ENCODE measurements around the gene IFNL4. TPM values are rescaled to one million over a fixed set of nuclear protein-coding genes. Genes with fewer than 3 reads are reported as not detected.

IFNL4 gene
- total RNA-seq, result not detected

DNA sequence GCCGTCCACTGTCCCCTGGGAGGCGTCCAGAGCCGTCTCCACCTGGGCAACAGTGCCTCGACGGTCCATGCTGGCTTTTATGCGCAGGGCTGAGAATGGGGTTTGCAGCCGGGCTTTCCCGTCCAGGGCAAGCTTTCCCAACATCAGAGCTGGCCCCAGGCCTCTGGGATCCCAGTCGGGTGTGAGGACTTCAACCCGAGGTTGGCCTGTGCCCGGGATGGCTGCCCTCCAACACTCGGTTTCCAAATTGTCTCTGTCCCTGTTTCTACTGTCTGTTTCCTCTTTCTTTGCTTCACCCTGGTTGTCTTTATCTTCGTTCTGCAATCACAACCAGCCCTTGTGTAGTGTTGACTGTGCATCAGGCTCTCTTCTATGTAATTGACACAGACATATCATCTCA lies at the start of gene IFNL4:
TSS of gene IFNL4 (minus strand) at position 51 of the 400 bp plus-strand sequence.
- H3K9me3 ChIP-seq, result no peaks in the 10 kb centered on the region
- H3K36me3 ChIP-seq, result no peaks in the 10 kb centered on the region
- peaks cover 0 to 15% (median 6%) of the 10 kb centered on the region in 3 donors for H3K4me1 ChIP-seq
- WGBS, 2 donors (ENCODE audit: low coverage in 1 of 2), result 44% methylated on average over 7 of the region's 13 CpGs; no CpG with 5 or more reads in 1 of the 2 donors
- peaks cover 62% of the 10 kb centered on the region for H3K27me3 ChIP-seq
- no peak for TF ChIP-seq EP300 (IDR thresholded peaks at IDR 0.05)
- TF ChIP-seq, protein P1, sequence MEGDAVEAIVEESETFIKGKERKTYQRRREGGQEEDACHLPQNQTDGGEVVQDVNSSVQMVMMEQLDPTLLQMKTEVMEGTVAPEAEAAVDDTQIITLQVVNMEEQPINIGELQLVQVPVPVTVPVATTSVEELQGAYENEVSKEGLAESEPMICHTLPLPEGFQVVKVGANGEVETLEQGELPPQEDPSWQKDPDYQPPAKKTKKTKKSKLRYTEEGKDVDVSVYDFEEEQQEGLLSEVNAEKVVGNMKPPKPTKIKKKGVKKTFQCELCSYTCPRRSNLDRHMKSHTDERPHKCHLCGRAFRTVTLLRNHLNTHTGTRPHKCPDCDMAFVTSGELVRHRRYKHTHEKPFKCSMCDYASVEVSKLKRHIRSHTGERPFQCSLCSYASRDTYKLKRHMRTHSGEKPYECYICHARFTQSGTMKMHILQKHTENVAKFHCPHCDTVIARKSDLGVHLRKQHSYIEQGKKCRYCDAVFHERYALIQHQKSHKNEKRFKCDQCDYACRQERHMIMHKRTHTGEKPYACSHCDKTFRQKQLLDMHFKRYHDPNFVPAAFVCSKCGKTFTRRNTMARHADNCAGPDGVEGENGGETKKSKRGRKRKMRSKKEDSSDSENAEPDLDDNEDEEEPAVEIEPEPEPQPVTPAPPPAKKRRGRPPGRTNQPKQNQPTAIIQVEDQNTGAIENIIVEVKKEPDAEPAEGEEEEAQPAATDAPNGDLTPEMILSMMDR (IDR thresholded peaks at IDR 0.05), result no peak
- TF ChIP-seq POLR2AphosphoS5 (IDR thresholded peaks at IDR 0.05), result no peak
- no peak for TF ChIP-seq POLR2A (IDR thresholded peaks at IDR 0.05)
- H3K27ac ChIP-seq, result no peak within 1 kb of the TSS
- no peak for ATAC-seq
- H3K4me3 ChIP-seq, result peak within 1 kb of the TSS in 1 of 2 donors; percentile 19

DNA sequence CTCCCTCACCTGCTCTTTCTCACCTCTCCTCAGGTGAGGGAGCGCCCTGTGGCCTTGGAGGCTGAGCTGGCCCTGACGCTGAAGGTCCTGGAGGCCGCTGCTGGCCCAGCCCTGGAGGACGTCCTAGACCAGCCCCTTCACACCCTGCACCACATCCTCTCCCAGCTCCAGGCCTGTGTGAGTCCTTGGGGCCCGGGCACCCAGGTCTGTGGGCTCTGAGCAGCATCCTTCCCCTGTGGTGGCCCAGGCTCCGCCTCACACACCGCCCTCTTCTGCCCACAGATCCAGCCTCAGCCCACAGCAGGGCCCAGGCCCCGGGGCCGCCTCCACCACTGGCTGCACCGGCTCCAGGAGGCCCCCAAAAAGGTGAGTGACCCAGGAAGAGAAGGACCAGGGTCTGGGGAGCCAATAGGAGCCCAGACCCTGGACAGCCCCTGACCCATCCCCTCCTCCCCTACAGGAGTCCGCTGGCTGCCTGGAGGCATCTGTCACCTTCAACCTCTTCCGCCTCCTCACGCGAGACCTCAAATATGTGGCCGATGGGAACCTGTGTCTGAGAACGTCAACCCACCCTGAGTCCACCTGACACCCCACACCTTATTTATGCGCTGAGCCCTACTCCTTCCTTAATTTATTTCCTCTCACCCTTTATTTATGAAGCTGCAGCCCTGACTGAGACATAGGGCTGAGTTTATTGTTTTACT lies 49.4 kb upstream of the IFNL4 start:
- 42 to 61% methylated on average over 6 to 9 of the region's 17 CpGs for WGBS, 2 donors (ENCODE audit: low coverage in 1 of 2)
- no peaks in the 10 kb centered on the region for H3K9me3 ChIP-seq
- H3K4me1 ChIP-seq, result no peaks in the 10 kb centered on the region
- H3K4me3 ChIP-seq, result no peak overlapping the region
- no peaks in the 10 kb centered on the region for H3K36me3 ChIP-seq
- no peak overlapping the region for H3K27ac ChIP-seq
- no peak for TF ChIP-seq EP300 (IDR thresholded peaks at IDR 0.05)
- no peak for TF ChIP-seq POLR2AphosphoS5 (IDR thresholded peaks at IDR 0.05)
- no peak for TF ChIP-seq POLR2A (IDR thresholded peaks at IDR 0.05)
- H3K27me3 ChIP-seq, result peaks cover 44% of the 10 kb centered on the region
- ATAC-seq, result no peak

DNA sequence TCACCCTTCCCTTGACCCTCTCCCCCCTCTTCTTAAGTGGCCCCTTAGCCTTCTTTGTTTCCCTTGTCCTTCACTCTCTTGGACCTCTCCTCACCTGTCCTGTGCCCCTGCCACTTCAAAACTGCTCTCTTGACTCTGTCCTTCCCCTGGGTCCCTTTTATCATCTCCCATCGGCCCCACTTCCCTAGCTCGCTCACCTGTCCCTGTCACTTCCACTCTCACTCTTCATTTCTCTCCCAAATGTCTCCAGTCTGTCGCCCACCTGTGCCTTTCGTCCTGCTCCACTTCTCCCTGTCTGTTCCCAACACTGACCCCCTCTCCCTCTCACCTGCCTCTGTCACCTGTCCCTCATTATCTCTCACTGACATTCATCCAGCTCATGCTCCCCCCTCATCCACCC lies 48.2 kb upstream of the IFNL4 start:
- Histone ChIP-seq H3K27me3 (peaks cover 47% of the 10 kb centered on the region), H3K36me3 (no peaks in the 10 kb centered on the region), H3K4me3 (no peak overlapping the region), H3K9me3 (no peaks in the 10 kb centered on the region), H3K27ac (no peak overlapping the region), H3K4me1 (no peaks in the 10 kb centered on the region)
- TF ChIP-seq POLR2A (IDR thresholded peaks at IDR 0.05) (no peak), EP300 (IDR thresholded peaks at IDR 0.05) (no peak), POLR2AphosphoS5 (IDR thresholded peaks at IDR 0.05) (no peak)
- TF ChIP-seq, protein P1 (IDR thresholded peaks at IDR 0.05), result no peak
- 84 to 90% methylated on average over 3 to 4 of the region's 4 CpGs for WGBS, 2 donors (ENCODE audit: low coverage in 1 of 2)
- no peak for ATAC-seq

DNA sequence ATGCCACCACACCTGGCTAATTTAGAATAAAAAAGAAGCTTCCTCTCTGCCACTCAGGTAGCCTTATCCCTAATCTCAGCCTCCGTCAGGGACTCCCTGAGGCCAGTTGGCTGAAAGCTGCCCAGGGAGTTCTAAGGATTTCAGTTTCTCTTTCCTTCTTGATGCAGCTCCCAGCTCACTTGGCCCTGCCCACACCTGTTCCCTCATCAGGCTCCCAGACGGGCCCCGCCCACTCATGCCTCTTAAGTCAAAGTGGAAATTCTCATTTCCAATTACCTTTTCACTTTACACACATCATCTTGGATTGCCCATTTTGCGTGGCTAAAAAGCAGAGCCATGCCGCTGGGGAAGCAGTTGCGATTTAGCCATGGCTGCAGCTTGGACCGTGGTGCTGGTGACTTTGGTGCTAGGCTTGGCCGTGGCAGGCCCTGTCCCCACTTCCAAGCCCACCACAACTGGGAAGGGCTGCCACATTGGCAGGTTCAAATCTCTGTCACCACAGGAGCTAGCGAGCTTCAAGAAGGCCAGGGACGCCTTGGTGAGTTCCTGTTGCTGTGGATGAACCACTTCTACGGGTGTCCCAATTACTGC lies 47.5 kb upstream of the IFNL4 start, which contains the start of gene IFNL1:
TSS of gene IFNL1 (plus strand) at position 353 of the 591 bp plus-strand sequence. CDS start at position 368, 15 bp downstream.
- Histone ChIP-seq H3K4me1 (no peaks in the 10 kb centered on the region), H3K27ac (no peak within 1 kb of the TSS), H3K4me3 (no peak within 1 kb of the TSS), H3K27me3 (peaks cover 54% of the 10 kb centered on the region), H3K36me3 (no peaks in the 10 kb centered on the region), H3K9me3 (no peaks in the 10 kb centered on the region)
- WGBS, 2 donors (ENCODE audit: low coverage in 1 of 2), result 83% methylated on average over 10 of the region's 11 CpGs; no CpG with 5 or more reads in 1 of the 2 donors
- TF ChIP-seq EP300 (IDR thresholded peaks at IDR 0.05) (no peak), POLR2AphosphoS5 (IDR thresholded peaks at IDR 0.05) (no peak), POLR2A (IDR thresholded peaks at IDR 0.05) (no peak)
- TF ChIP-seq, protein P1 (IDR thresholded peaks at IDR 0.05), result no peak
- ATAC-seq, result no peak

DNA sequence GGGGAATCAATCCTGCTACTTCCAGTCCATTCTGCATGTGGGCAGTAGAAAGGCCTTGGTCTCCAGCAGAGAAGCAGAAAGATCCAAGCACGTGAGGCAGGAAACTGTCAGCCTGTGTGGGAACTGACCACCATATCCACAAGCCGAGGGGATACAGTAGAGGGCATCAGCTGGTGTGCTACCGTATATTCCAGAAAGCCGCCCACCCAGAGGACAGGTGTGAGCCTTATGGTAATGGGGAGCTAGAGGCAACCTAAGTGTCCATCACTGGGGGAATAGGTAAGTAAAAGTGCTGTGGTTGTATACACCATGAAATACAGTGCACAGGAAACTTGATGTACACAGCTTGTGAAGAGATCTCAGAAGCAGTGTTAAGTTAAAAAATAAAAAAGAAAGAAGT lies 44.7 kb upstream of the IFNL4 start:
- Histone ChIP-seq H3K27me3 (peaks cover 64% of the 10 kb centered on the region), H3K36me3 (no peaks in the 10 kb centered on the region), H3K4me1 (no peaks in the 10 kb centered on the region), H3K27ac (no peak overlapping the region), H3K9me3 (peaks cover 0 to 6% (median 0%) of the 10 kb centered on the region in 3 donors), H3K4me3 (no peak overlapping the region)
- TF ChIP-seq, protein P1 (IDR thresholded peaks at IDR 0.05), result no peak
- TF ChIP-seq POLR2A (IDR thresholded peaks at IDR 0.05), result no peak
- TF ChIP-seq POLR2AphosphoS5 (IDR thresholded peaks at IDR 0.05), result no peak
- no peak for TF ChIP-seq EP300 (IDR thresholded peaks at IDR 0.05)
- no peak for ATAC-seq
- 32% methylated on average over 4 of the region's 4 CpGs; no CpG with 5 or more reads in 1 of the 2 donors for WGBS, 2 donors (ENCODE audit: low coverage in 1 of 2)
